ENCODE results near the gene DACH2.
"Not testable (repeated sequence)": the region's sequence is repeated elsewhere in the genome, so short reads cannot be mapped to it uniquely, and the experiment has no call there.

The DACH2 gene

GRCh38 chrX:86148024-86148511 lies at the start of gene DACH2:
TSS of gene DACH2 (plus strand) at chrX:86148451.
- no peak for DNase-seq

DNA sequence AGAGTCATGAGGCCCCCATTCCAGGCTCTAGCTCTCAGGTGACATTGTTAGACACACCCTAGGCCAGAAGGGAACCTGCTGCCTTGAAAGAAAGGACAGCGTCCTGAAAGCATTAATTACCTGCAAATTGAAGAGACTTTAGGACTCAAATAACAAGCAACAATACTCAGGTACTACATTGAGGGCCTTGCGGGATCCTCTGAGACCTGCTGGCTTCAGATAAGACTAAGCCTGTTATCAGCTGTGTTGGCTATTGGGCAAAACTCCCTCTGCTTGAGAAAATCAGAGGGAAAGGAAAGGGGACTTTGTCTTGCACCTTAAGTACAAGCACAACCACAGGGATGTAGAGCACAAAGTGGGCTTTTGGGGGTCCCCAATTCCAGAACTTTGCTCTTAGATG lies 45.9 kb upstream of the DACH2 start:
- DNase-seq: no peak

GRCh38 chrX:86103061-86103460 lies 45.2 kb upstream of the DACH2 start:
- DNase-seq: no peak

GRCh38 chrX:86104526-86104925 lies 43.7 kb upstream of the DACH2 start:
- DNase-seq: no peak

DNA sequence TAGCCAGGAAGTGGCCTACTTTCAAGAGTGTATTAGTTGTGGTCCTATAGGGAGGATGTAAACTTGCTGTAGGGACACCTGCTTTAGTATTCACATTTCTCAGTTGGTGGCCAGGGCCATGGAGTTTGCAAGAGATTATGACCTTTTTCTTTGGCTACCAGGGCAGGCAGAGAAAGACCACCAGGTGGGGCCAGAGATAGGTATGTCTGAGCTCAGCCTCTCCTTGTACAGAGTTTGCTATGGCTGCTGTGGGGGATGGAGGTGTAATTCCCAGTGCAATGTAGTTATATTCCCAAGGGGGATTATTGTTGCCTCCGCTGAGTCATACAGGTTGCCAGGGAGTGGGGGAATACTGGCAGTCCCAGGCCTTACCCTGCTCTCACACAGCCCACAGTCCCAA lies 26.3 kb upstream of the DACH2 start:
- DNase-seq: no peak

GRCh38 chrX:86133761-86134160 lies 14.5 kb upstream of the DACH2 start:
- DNase-seq: peak; percentile 2 to 17

DNA sequence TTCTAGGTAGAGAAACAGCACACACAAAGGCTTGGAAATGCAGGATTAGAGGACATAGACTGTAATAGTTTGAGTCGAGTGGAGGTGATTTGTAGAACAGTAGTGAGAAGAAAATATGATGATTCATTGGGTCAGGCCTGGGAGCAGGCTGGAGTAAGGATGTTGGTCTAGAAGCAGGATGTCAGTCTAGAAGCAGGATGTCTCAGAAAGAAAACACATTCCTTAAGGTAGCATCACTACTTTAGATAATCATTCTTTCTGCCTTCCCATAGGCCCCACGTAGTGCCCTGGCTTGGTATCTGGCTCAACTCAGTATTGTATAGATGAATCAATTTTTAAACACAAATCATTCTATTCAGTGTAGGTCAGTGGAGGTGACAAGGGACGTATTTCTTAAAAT lies 11.2 kb upstream of the DACH2 start:
- DNase-seq: no peak

DNA sequence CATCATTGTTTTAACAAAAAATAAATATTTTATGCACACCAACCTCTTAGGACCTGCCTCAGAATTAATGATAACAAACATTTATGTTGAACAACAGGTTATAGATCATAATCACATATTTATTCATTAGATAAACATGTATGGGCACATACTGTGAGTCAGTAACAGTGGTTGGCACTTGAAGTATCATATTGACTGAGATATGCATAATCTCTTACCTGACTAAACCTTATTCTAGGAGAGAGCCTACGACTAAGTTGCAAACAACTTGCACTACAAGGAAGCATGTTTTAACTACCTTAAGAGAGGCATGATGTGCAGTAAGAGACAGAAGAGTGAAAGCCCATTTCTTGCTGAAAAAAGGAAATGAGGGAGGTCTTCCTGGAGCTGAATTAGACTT lies 6.5 kb upstream of the DACH2 start:
- DNase-seq: no peak

DNA sequence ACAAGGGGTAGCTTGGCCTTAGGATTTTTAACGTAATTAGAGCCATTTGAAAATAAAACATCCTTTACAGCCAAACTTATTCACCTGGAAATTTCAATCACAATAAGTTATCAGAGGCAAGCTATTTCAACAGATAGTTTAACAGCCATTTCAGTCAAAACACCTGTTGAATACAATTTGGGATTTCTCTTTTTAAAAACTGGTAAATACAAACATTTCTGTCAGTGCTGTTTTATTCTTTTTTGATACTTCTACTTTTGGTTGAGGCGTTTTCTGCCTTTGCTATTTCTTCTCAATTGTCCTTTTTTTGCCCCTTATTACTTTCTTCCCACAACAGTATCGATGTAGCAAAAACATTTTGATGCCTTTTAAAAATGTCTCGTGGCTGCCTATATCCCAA lies 2.1 kb upstream of the DACH2 start:
- DNase-seq: no peak

DNA sequence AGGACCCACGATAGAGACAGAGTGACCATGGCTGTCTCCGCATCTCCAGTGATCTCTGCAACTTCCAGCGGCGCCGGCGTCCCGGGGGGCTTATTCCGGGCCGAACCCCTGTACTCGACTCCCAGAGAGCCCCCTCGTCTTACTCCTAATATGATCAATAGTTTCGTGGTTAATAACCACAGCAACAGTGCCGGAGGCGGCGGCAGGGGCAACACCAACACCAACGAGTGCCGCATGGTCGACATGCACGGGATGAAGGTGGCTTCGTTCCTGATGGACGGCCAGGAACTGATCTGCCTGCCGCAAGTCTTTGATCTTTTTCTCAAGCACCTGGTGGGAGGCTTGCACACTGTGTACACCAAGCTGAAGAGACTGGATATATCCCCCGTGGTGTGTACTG lies 343 bp downstream of the DACH2 start:
- no peak for DNase-seq

DNA sequence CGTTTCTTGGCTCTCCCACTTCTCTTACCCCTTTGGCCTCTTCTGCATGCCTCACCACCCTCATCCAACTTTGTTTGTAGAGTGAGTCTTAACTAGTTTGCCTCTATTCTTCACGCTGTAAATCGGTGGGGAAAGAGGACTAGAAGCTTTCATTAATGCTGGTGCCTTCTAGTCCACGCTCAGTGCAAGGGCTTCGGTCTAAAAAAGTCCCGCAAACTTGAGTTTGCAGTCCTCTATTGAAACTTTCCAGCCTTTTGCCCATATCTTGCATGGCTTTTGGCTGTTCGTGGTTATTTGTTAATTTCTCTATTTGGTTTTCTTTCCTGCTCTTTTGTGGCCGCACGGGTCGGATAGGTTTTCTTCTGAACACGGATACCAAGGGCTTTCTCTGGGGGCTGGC lies 868 bp downstream of the DACH2 start:
- DNase-seq: no peak

GRCh38 chrX:86154553-86154952 lies 6.3 kb downstream of the DACH2 start:
- DNase-seq: no peak

DNA sequence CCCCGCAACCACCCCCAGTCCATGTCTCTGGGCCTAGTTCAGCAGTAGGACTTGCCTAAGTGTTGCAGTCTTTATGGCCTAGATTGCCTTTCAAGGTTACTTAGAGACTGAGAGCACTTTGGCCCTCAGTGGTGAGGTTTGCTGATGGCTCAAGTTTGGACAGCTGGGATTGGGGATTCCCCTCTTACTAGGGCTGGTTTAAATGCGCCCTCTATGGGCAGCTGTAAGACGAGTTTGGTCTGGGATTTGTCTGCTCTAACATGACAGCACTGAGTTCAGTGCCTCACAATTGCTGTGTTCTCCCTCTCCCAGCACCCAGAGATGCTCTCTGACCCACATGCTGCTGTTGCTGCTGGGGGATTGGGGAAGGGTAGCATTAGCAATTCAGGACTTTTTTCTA lies 23.1 kb downstream of the DACH2 start:
- DNase-seq: peak; percentile 0 to 2

DNA sequence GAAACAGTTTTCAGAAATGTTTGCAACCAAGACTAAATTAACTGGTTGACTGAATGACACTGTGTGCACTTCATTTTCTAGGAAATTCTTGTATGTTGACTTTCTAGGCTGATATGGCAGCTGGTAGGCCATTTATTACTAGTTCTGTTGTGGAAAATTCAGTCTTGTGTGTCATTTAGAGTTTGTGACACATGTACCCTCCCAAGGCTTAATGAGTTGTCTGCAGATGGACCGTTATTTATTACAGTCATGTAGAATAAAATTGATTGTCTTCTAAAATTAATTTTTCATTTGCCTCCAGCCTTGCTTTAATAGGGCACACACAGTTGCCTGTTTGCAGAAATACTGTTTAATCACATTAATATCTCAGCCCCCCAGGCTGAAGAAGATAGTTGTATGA lies 30.7 kb downstream of the DACH2 start:
- no peak for DNase-seq

DNA sequence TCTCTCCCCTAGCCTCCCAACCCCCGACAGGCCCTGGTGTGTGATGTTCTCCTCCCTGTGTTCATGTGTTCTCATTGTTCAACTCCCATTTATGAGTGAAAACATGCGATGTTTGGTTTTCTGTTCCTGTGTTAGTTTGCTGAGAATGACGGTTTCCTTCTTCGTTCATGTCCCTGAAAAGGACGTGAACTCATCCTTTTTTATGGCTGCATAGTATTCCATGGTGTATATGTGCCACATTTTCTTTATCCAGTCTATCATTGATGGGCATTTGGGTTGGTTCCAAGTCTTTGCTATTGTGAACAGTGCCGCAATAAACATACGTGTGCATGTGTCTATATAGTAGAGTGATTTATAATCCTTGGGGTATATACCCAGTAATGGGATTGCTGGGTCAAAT lies 33.1 kb downstream of the DACH2 start:
- DNase-seq: not testable (repeated sequence)

GRCh38 chrX:86192827-86193226 lies 44.6 kb downstream of the DACH2 start:
- DNase-seq: no peak

DNA sequence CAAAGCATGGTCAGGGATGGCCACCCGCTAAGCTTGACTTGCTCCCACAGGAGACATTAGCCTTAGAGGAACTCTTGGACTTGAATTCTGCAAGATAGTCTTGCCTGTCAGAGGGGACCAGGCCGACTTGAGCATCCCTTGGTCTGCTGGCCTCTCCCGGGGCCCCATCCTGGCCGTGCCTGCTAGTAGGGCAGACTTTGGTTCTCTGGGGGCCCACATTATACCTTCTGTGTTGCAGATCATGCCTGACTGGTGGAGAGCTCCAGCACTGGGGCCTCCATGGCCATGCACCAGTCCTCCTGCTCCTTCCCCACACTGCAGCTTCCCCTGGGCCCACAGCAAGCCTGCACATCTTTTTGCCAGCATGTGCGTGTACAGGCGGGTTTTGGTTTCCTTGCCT lies 46.5 kb downstream of the DACH2 start:
- DNase-seq: no peak

DNA sequence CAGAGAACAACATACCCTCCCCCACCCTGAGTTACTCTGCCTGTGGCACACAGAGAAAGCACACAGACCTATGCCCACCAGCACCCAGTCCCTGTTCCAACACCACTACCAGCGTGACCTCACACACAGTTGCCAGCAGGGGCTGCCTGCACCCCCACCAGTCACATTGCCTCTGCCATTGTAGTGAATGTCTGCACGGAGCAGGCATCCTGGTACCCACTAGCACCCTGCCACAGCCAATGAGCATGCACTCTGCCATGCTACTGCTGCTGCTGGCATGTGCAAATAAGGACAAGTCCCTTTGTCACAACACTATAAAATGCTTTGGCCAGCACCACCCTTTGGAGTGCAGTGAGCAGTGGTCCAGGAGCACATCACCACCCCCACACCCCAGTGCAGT lies 47.1 kb downstream of the DACH2 start:
- DNase-seq: no peak

- no peak for DNase-seq
Observed at GRCh38 chrX:86197815-86198214, 49.6 kb downstream of the DACH2 start.

- no peak for DNase-seq
Observed at GRCh38 chrX:86210772-86211171, 62.5 kb downstream of the DACH2 start.

DNA sequence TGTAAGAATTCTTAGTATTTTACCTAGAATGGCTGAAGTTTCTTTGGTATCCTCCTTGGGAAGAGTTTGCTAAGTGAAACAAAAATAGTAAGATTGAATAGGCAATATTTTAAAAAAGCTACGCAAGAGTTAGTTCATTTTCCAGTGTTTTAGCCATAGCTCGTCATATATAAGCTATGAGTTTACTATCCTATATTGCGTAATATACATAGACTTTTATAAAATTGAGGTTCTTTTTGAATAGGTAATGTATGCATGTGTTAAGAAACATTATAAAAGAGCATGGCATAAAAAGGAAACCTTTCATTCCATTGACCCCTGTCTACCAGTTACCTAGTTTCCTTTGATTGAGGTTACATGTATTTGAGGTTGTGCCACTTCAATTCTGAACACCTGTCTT lies 67.0 kb downstream of the DACH2 start:
- DNase-seq: no peak

DNA sequence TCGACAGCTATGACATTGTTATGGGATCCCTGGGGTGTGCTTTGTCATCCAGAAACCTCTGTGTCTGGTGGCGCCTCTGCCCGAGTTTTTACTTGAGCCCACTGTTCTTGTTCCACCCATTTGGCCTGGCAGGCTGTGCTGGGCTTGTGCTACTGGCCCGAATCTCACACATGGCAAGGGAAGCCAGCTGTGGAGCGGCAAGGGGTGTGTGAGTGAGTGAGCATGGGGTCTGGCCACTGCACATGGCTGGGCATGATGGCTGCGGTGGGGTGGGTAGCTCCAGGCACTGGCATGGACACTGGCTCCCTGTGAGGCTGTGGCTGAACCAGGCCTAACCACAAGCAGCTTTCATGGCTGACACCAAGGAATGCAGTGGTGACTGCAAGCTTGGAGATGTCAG lies 89.2 kb downstream of the DACH2 start:
- no peak for DNase-seq

DNA sequence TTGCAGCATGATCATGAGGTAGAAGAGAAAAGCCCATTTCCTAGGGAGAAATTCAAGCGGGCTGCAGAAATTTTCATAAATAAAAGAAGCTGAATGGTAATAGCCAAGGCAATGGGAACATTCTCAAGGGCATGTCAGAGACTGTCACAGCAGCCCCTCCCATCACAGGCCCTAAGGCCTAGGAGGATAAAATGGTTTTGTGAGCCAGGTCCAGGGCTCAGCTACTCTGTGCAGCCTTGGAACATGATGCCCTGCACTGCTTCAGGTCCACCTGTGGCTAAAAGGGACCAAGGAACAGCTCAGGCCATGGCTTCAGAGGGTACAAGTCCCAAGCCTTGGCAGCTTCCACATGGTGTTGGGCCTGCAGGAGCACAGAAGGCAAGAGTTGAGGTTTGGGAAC lies 93.3 kb downstream of the DACH2 start:
- no peak for DNase-seq

DNA sequence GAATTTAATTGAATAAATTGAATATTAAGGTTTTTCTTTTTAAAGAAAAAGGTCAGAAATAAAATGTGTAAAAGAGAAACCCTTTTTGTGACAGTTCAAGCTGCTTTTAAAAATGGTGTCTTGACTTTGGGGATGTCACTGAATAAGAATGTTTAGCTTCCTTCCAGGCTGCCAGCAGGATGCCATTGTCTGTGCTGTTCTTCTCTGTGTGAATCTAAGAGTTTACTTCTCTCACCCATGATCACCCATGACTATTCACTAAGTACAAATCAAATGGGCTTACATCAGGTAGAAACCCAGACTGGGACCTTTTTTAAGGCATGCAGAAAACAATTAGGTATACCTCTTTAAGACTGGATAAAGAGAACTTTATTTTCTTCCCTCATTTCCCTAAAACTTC lies 115.3 kb downstream of the DACH2 start:
- DNase-seq: no peak

GRCh38 chrX:86295293-86295692 lies 147.0 kb downstream of the DACH2 start:
- no peak for DNase-seq

GRCh38 chrX:86322913-86323312 lies 174.7 kb downstream of the DACH2 start:
- no peak for DNase-seq

Data from AML-193 (cell line).